ENCODE measurements around the gene NUDT22.

- no peak for TF ChIP-seq REST (IDR thresholded peaks at IDR 0.05; ENCODE audit: unreplicated experiment)
- peak; percentile 1 to 39; a peak in 2 of 4 replicates for TF ChIP-seq CTCF (conservative IDR thresholded peaks at IDR 0.05; ENCODE audit: low read depth in 2 of 2)
- TF ChIP-seq EZH2phosphoT487 (IDR thresholded peaks at IDR 0.05; ENCODE audit: unreplicated experiment): no peak
- no peak for TF ChIP-seq ZNF331 (CRISPR knock-in tag; IDR thresholded peaks at IDR 0.05; ENCODE audit: low read depth)
Measured at GRCh38 chr11:64216879-64217278, 9.2 kb upstream of the NUDT22 start.

Data from GM23338 (cell line).